ENCODE measurements around the gene RALGPS1. TPM values are rescaled to one million over a fixed set of nuclear protein-coding genes. Genes with fewer than 3 reads are reported as not detected.

The RALGPS1 gene
- total and polyA plus RNA-seq, 2 of the 13 experiments (the other 11 are each of a cell fraction or from before 2014, with no cell fraction given) = 3.7 to 6.5 TPM

GRCh38 chr9:127066851-127067136 lies 152.2 kb downstream of the RALGPS1 start:
- no peak overlapping the region for H3K4me2 ChIP-seq (ENCODE audit: low read depth, low read length)
- no peak overlapping the region for H3K9ac ChIP-seq (ENCODE audit: insufficient read depth, low read depth, low read length)
- no peaks in the 10 kb centered on the region for H3K36me3 ChIP-seq (replicated peaks in 1 of 2; ENCODE audit: control insufficient read depth in 1 of 2, insufficient read depth in 2 of 2, low read length in 2 of 2)
- no peaks in the 10 kb centered on the region for H3K9me3 ChIP-seq (ENCODE audit: low read length)
- ChIA-PET POLR2A (no interaction called here), CTCF (ENCODE audit: low intra/inter-chr PET ratio, low total read pairs) (no interaction called here)
- H3K4me1 ChIP-seq (ENCODE audit: insufficient read depth, low read length) = peaks cover 12% of the 10 kb centered on the region; the same call in 1 of the 2 replicates
- H3K27ac ChIP-seq (ENCODE audit: extremely low read length, insufficient read depth, low read length) = no peak overlapping the region
- no peak for TF ChIP-seq ARID3A (IDR thresholded peaks at IDR 0.05; ENCODE audit: low read depth, low read length)
- no peak for TF ChIP-seq RFX5 (IDR thresholded peaks at IDR 0.05; ENCODE audit: low read depth, low read length)
- TF ChIP-seq ZNF33A (CRISPR knock-in tag; IDR thresholded peaks at IDR 0.05; ENCODE audit: borderline replicate concordance) = no peak
- ATAC-seq (no peak), DNase-seq (ENCODE audit: low spot score) (no peak), FAIRE-seq (no peak)
- no peak overlapping the region for H2AFZ ChIP-seq (ENCODE audit: low read length)
- in situ Hi-C loops (cut with HindIII; ENCODE audit: extremely low pct_ligation_motif_present, low pct_unique_long_range_greater_than_20kb) (no loop called here), intact Hi-C loops (cut with micrococcal nuclease; ENCODE audit: unreplicated experiment) (loop anchor here (2.0 kb wide), 1 partner anchor 66 kb away; no protein-coding TSS in a partner anchor)
- no peaks in the 10 kb centered on the region for H4K20me1 ChIP-seq (ENCODE audit: insufficient read depth, low read length)
- H3K4me3 ChIP-seq (replicated peaks in 1 of 3; ENCODE audit: insufficient read depth in 1 of 3, low read depth in 2 of 3, low read length in 3 of 3) = no peak overlapping the region
- no peaks in the 10 kb centered on the region for H3K79me2 ChIP-seq (ENCODE audit: insufficient read depth, low read length)
- BruUV-seq (replicated peaks) = no TSS peak
- no peaks in the 10 kb centered on the region for H3K27me3 ChIP-seq (ENCODE audit: control insufficient read depth in 1 of 2, insufficient read depth in 2 of 2, low read length in 2 of 2)
- 84% methylated on average over 2 of the region's 2 CpGs for WGBS (ENCODE audit: low lambda C conversion rate)

- intact Hi-C loops (cut with micrococcal nuclease; ENCODE audit: unreplicated experiment) = loop anchor here (2.0 kb wide), 1 partner anchor 65 kb away; no protein-coding TSS in a partner anchor
- ATAC-seq = no peak
- H3K4me2 ChIP-seq (ENCODE audit: low read depth, low read length) = no peak overlapping the region
Measured at GRCh38 chr9:127067603-127068220, 153.1 kb downstream of the RALGPS1 start.

More at GRCh38 chr9:127067603-127068220, 153.1 kb downstream of the RALGPS1 start:
- WGBS (ENCODE audit: low lambda C conversion rate) = 60% methylated on average over 5 of the region's 5 CpGs
- BruUV-seq (replicated peaks) = no TSS peak
- no peak overlapping the region for H3K9ac ChIP-seq (ENCODE audit: insufficient read depth, low read depth, low read length)
- no peak overlapping the region for H2AFZ ChIP-seq (ENCODE audit: low read length)
- DNase-seq (ENCODE audit: low spot score) = no peak
- H3K4me3 ChIP-seq (replicated peaks in 1 of 3; ENCODE audit: insufficient read depth in 1 of 3, low read depth in 2 of 3, low read length in 3 of 3) = no peak overlapping the region
- no peak for FAIRE-seq
- ChIA-PET POLR2A (no interaction called here), CTCF (ENCODE audit: low intra/inter-chr PET ratio, low total read pairs) (no interaction called here)
- no peaks in the 10 kb centered on the region for H3K9me3 ChIP-seq (ENCODE audit: low read length)
- H3K27ac ChIP-seq (ENCODE audit: extremely low read length, insufficient read depth, low read length) = no peak overlapping the region
- TF ChIP-seq HOXA3 (CRISPR knock-in tag; IDR thresholded peaks at IDR 0.05) = no peak
- no peak for TF ChIP-seq ZFX (CRISPR knock-in tag; IDR thresholded peaks at IDR 0.05; ENCODE audit: low read depth)
- no peak for TF ChIP-seq PAWR (CRISPR knock-in tag; IDR thresholded peaks at IDR 0.05; ENCODE audit: borderline replicate concordance)
- TF ChIP-seq ZNF337 (CRISPR knock-in tag; IDR thresholded peaks at IDR 0.05; ENCODE audit: borderline replicate concordance, low read depth) = no peak
- TF ChIP-seq THAP7 (CRISPR knock-in tag; IDR thresholded peaks at IDR 0.05) = no peak
- no peak for TF ChIP-seq ZNF720 (CRISPR knock-in tag; IDR thresholded peaks at IDR 0.05)
- no peak for TF ChIP-seq ZNF660 (CRISPR knock-in tag; IDR thresholded peaks at IDR 0.05; ENCODE audit: borderline replicate concordance, low read depth)
- no peak for TF ChIP-seq JUNB (CRISPR knock-in tag; IDR thresholded peaks at IDR 0.05; ENCODE audit: borderline replicate concordance)
- no peaks in the 10 kb centered on the region for H3K27me3 ChIP-seq (ENCODE audit: control insufficient read depth in 1 of 2, insufficient read depth in 2 of 2, low read length in 2 of 2)
- no peaks in the 10 kb centered on the region for H4K20me1 ChIP-seq (ENCODE audit: insufficient read depth, low read length)
- no peaks in the 10 kb centered on the region for H3K36me3 ChIP-seq (replicated peaks in 1 of 2; ENCODE audit: control insufficient read depth in 1 of 2, insufficient read depth in 2 of 2, low read length in 2 of 2)
- in situ Hi-C loops (cut with HindIII; ENCODE audit: extremely low pct_ligation_motif_present, low pct_unique_long_range_greater_than_20kb) = no loop called here
- H3K79me2 ChIP-seq (ENCODE audit: insufficient read depth, low read length) = no peaks in the 10 kb centered on the region
- peaks cover 12% of the 10 kb centered on the region; the same call in 1 of the 2 replicates for H3K4me1 ChIP-seq (ENCODE audit: insufficient read depth, low read length)

Data from HepG2 (cell line).